ENCODE measurements around the gene PNPLA7. TPM values are rescaled to one million over a fixed set of nuclear protein-coding genes. Genes with fewer than 3 reads are reported as not detected.
"Not testable (repeated sequence)": the region's sequence is repeated elsewhere in the genome, so short reads cannot be mapped to it uniquely, and the experiment has no call there.

PNPLA7 gene
- total and polyA plus RNA-seq, 7 donors = 1.2 to 22.3 (median 7.7) TPM

DNA sequence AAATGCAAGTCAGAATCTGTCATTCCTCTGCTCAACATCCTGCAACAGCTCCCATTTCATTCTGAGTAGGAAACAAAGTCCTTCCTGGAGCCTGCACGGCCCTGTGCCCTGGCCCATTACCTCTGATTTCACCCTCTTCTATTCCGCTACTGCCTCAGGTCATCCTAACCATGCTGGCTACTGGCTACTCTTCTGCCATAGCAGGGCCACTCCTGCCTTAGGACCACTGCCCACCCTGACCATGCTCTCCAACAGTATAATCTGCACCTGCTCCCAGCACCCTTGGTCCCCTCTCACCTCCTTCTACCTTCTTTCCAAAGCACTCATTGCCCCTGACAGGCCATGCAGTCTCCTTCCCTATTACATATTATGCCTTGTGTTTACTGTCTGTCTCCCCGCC is 20.4 kb upstream of the PNPLA7 start:
- Histone ChIP-seq H3K27ac (no peak overlapping the region), H3K4me3 (no peak overlapping the region), H3K4me1 (peaks cover 4% of the 10 kb centered on the region), H3K36me3 (ENCODE audit: insufficient read depth in 1 of 2, low read depth in 1 of 2) (peaks cover 0 to 56% of the 10 kb centered on the region in 2 donors), H3K9me3 (no peaks in the 10 kb centered on the region), H3K27me3 (ENCODE audit: insufficient read depth in 3 of 3, low read length in 2 of 3) (no peaks in the 10 kb centered on the region)
- ATAC-seq (no peak), DNase-seq (no peak)
- intact Hi-C loops (cut with DNase I) = no loop called here
- TF ChIP-seq, protein P1, sequence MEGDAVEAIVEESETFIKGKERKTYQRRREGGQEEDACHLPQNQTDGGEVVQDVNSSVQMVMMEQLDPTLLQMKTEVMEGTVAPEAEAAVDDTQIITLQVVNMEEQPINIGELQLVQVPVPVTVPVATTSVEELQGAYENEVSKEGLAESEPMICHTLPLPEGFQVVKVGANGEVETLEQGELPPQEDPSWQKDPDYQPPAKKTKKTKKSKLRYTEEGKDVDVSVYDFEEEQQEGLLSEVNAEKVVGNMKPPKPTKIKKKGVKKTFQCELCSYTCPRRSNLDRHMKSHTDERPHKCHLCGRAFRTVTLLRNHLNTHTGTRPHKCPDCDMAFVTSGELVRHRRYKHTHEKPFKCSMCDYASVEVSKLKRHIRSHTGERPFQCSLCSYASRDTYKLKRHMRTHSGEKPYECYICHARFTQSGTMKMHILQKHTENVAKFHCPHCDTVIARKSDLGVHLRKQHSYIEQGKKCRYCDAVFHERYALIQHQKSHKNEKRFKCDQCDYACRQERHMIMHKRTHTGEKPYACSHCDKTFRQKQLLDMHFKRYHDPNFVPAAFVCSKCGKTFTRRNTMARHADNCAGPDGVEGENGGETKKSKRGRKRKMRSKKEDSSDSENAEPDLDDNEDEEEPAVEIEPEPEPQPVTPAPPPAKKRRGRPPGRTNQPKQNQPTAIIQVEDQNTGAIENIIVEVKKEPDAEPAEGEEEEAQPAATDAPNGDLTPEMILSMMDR (IDR thresholded peaks at IDR 0.05) = no peak
- WGBS, 3 donors = 87 to 97% (median 94%) methylated on average over 3 of the region's 3 CpGs

DNA sequence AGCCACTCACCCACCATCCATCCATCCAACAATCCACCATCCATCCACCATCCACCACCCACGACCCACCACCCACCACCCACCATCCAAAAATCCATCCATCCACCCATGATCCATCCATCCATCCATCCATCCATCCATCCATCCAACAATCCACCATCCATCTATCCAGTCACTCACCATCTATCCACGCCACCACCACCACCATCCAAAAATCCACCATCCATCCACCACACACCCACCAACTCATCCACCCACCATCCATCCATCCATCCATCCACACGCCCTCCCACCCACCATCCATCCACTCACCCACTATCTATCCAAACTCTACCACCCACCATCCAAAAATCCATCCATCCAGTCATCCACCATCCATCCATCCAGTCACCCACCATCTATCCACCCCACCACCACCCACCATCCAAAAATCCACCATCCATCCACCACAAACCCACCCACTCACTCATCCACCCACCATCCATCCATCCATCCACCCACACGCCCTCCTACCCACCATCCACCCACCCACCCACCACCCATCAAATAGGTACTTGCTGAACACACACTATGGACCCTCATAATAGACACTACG is 19.5 kb upstream of the PNPLA7 start:
- Histone ChIP-seq H3K4me1 (no peaks in the 10 kb centered on the region), H3K27ac (no peak overlapping the region), H3K27me3 (ENCODE audit: insufficient read depth in 3 of 3, low read length in 2 of 3) (no peaks in the 10 kb centered on the region), H3K4me3 (no peak overlapping the region), H3K9me3 (no peaks in the 10 kb centered on the region), H3K36me3 (ENCODE audit: insufficient read depth in 1 of 2, low read depth in 1 of 2) (peaks cover 0 to 51% of the 10 kb centered on the region in 2 donors)
- ATAC-seq = no peak
- DNase-seq = no peak
- WGBS, 3 donors = 97 to 100% (median 99%) methylated on average over 5 of the region's 5 CpGs
- intact Hi-C loops (cut with DNase I) = no loop called here
- TF ChIP-seq, protein P1 (IDR thresholded peaks at IDR 0.05) = no peak

DNA sequence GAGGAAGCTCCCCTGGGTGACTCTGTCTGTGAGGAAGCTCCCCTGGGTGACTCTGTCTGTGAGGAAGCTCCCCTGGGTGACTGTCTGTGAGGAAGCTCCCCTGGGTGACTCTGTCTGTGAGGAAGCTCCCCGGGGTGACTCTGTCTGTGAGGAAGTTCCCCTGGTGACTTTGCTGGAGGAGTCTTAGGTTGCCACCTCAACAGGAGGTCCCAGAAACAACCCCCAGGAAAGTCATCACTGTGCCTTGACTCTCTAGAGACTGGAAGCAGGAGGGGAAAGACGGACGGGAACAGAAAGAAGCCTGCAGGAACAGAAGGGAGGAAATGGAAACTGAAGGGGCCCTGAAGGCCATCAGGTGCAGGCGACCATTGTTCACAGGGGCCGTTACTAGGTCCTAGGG is 18.2 kb upstream of the PNPLA7 start:
- H3K36me3 ChIP-seq (ENCODE audit: insufficient read depth in 1 of 2, low read depth in 1 of 2) = peaks cover 0 to 51% of the 10 kb centered on the region in 2 donors
- WGBS, 3 donors = 83 to 89% (median 87%) methylated on average over 5 of the region's 5 CpGs
- H3K27ac ChIP-seq; H3K9me3 ChIP-seq; H3K27me3 ChIP-seq (ENCODE audit: insufficient read depth in 3 of 3, low read length in 2 of 3); H3K4me3 ChIP-seq; H3K4me1 ChIP-seq; intact Hi-C loops (cut with DNase I); ATAC-seq; DNase-seq: not testable (repeated sequence)

DNA sequence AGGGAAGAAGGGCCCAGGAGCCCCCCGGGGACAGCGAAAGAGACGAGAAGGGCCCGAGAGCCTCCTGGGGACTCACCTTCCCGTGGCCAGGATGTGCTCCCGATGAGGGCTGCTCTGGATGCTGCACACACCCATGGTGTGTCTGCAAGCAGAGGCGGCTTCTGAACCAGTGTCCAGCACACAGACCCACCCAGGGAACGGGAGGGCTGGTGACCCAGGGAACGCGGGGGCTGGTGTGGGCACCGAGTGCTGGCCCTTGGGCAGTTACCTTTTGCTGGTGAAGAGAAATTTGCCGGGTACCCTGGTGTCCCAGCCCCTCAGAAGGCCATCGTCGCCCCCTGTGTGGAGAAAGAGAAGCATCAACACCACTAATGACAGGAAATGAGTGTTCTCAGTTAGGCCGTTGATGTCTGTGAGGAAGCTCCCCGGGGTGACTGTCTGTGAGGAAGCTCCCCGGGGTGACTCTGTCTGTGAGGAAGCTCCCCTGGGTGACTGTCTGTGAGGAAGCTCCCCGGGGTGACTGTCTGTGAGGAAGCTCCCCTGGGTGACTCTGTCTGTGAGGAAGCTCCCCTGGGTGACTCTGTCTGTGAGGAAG is 14.7 kb upstream of the PNPLA7 start:
- no peak for ATAC-seq
- TF ChIP-seq, protein P1 (IDR thresholded peaks at IDR 0.05) = no peak
- no peak overlapping the region for H3K27ac ChIP-seq
- 82 to 88% (median 86%) methylated on average over 17 to 18 of the region's 18 CpGs for WGBS, 3 donors
- H3K4me1 ChIP-seq = no peaks in the 10 kb centered on the region
- intact Hi-C loops (cut with DNase I) = no loop called here
- H3K27me3 ChIP-seq (ENCODE audit: insufficient read depth in 3 of 3, low read length in 2 of 3) = no peaks in the 10 kb centered on the region
- no peak overlapping the region for H3K4me3 ChIP-seq
- no peak for DNase-seq
- H3K36me3 ChIP-seq (ENCODE audit: insufficient read depth in 1 of 2, low read depth in 1 of 2) = peaks cover 2 to 45% of the 10 kb centered on the region in 2 donors
- H3K9me3 ChIP-seq = no peaks in the 10 kb centered on the region

DNA sequence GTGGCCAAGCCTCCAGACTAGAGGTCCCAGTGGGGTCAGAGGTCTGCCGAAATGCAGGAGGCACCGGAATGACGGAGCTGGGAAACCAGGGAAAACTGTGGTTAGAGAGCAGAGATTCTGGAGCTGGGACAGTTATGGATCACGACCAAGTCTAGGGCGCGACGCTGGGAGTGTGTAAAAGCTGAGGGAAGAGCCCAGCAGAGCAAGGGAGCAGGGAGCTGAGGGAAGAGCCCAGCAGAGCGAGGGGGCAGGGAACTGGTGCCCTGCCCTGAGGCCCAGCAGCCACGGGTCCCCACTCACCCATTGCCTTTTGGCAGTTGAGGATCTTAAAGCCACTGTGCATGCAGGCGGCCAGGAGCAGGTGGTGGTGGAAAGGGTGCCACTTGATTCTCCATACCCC is 13.9 kb upstream of the PNPLA7 start:
- H3K27me3 ChIP-seq (ENCODE audit: insufficient read depth in 3 of 3, low read length in 2 of 3) = no peaks in the 10 kb centered on the region
- TF ChIP-seq, protein P1 (IDR thresholded peaks at IDR 0.05) = no peak
- intact Hi-C loops (cut with DNase I) = no loop called here
- DNase-seq (no peak), ATAC-seq (peak in 1 of 4 donors; percentile 21)
- H3K4me1 ChIP-seq = no peaks in the 10 kb centered on the region
- H3K27ac ChIP-seq = no peak overlapping the region
- WGBS, 3 donors = 79 to 85% (median 79%) methylated on average over 6 to 10 of the region's 10 CpGs
- H3K4me3 ChIP-seq = no peak overlapping the region
- peaks cover 3 to 49% of the 10 kb centered on the region in 2 donors for H3K36me3 ChIP-seq (ENCODE audit: insufficient read depth in 1 of 2, low read depth in 1 of 2)
- H3K9me3 ChIP-seq = no peaks in the 10 kb centered on the region

Measured in psoas muscle (tissue), 8 donors.